Measurements from ENCODE around the gene PYGL. TPM values are rescaled to one million over a fixed set of nuclear protein-coding genes. Genes with fewer than 3 reads are reported as not detected.
A peak's percentile ranks its signal among the peaks of the same experiment; 100 is the strongest.

Gene PYGL
- total RNA-seq, 2 experiments from 2014 or later: 1.6 to 1.7 TPM

- TF ChIP-seq, protein P1, sequence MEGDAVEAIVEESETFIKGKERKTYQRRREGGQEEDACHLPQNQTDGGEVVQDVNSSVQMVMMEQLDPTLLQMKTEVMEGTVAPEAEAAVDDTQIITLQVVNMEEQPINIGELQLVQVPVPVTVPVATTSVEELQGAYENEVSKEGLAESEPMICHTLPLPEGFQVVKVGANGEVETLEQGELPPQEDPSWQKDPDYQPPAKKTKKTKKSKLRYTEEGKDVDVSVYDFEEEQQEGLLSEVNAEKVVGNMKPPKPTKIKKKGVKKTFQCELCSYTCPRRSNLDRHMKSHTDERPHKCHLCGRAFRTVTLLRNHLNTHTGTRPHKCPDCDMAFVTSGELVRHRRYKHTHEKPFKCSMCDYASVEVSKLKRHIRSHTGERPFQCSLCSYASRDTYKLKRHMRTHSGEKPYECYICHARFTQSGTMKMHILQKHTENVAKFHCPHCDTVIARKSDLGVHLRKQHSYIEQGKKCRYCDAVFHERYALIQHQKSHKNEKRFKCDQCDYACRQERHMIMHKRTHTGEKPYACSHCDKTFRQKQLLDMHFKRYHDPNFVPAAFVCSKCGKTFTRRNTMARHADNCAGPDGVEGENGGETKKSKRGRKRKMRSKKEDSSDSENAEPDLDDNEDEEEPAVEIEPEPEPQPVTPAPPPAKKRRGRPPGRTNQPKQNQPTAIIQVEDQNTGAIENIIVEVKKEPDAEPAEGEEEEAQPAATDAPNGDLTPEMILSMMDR (IDR thresholded peaks at IDR 0.05): no peak
- ChIA-PET POLR2A (no interaction called here), CTCF (interaction anchor here (1.4 to 1.8 kb wide), 3 partner anchors 12 to 357 kb away, joined by 3 to 5 read pairs (median 3); partner anchors contain the start of gene PYGL)
- peak; percentile 91 for ATAC-seq
- Mint-ChIP-seq H3K4me3 (no peak overlapping the region), H3K27me3 (no peaks in the 10 kb centered on the region), H3K36me3 (ENCODE audit: low read depth) (no peaks in the 10 kb centered on the region), H3K4me1 (ENCODE audit: low read depth) (peaks cover 10% of the 10 kb centered on the region), H3K9me3 (no peaks in the 10 kb centered on the region), H3K27ac (no peak overlapping the region)
- DNase-seq: peak; percentile 64
- intact Hi-C loops (cut with micrococcal nuclease): no loop called here
Observed at GRCh38 chr14:50955373-50956043, 11.2 kb upstream of the PYGL start.

DNA sequence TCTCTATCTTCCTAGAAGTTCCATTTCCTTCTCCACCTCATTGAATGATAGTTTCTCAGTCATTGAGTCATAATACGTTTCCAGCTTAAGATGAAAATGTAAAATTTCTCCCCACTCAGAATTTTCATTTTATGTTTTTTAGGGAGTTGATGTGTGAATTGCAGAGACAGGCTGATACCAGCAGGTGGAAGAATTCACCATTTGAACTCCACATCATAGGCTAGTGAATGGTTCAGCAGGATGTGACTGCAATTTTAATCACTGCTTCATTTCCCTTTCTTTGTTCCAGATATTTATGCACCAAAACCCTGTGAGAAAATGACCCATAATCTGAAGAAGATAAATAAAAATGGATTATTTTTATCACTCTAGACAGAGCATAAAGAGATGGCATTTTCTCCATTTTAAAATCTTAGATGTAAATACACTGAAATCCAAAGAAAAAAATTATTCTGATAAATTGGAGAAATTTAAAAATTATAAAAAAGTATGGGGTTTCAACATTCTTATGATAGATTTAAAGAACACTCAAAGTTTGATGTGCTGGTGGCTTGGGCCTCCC is 10.6 kb upstream of the PYGL start:
- ChIA-PET POLR2A (no interaction called here), CTCF (interaction anchor here (0.7 to 1.8 kb wide), 4 partner anchors 11 to 356 kb away, joined by 3 to 5 read pairs (median 3); partner anchors contain the start of gene PYGL)
- Mint-ChIP-seq H3K36me3 (ENCODE audit: low read depth) (no peaks in the 10 kb centered on the region), H3K4me3 (no peak overlapping the region), H3K9me3 (no peaks in the 10 kb centered on the region), H3K27ac (no peak overlapping the region), H3K4me1 (ENCODE audit: low read depth) (peaks cover 10% of the 10 kb centered on the region), H3K27me3 (no peaks in the 10 kb centered on the region)
- intact Hi-C loops (cut with micrococcal nuclease): no loop called here
- no peak for DNase-seq
- ATAC-seq: peak; percentile 58
- TF ChIP-seq, protein P1 (IDR thresholded peaks at IDR 0.05): peak; percentile 57

DNA sequence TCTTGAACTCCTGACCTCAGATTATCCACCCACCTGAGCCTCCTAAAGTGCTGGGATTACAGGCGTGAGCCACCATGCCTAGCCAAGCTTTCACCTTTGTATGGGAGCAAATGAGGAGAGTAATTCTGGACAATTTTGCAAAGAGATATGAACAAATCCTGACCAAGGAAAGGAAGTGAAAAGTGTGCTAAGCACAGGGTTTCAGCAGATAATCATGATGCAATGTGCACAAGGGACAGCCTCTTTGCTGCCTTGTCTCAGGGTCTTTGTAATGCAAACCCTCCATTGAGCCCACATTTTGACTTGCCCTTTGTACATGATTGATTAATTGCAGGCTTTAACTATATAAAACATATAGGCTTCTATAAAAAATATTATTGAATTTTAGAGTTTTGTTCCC is 9.2 kb upstream of the PYGL start:
- CTCF ChIA-PET: no interaction called here
- H3K4me1 Mint-ChIP-seq (ENCODE audit: low read depth): peaks cover 10% of the 10 kb centered on the region
- POLR2A ChIA-PET: no interaction called here
- H3K4me3 Mint-ChIP-seq: no peak overlapping the region
- no peaks in the 10 kb centered on the region for H3K36me3 Mint-ChIP-seq (ENCODE audit: low read depth)
- no peaks in the 10 kb centered on the region for H3K9me3 Mint-ChIP-seq
- no peak for ATAC-seq
- TF ChIP-seq, protein P1 (IDR thresholded peaks at IDR 0.05): no peak
- H3K27me3 Mint-ChIP-seq: no peaks in the 10 kb centered on the region
- no peak overlapping the region for H3K27ac Mint-ChIP-seq
- intact Hi-C loops (cut with micrococcal nuclease): no loop called here
- DNase-seq: no peak

- DNase-seq (no peak), ATAC-seq (no peak)
- H3K36me3 Mint-ChIP-seq (ENCODE audit: low read depth): no peaks in the 10 kb centered on the region
- ChIA-PET POLR2A (no interaction called here), CTCF (no interaction called here)
- peaks cover 10% of the 10 kb centered on the region for H3K4me1 Mint-ChIP-seq (ENCODE audit: low read depth)
- H3K27me3 Mint-ChIP-seq: no peaks in the 10 kb centered on the region
- no peak overlapping the region for H3K27ac Mint-ChIP-seq
- intact Hi-C loops (cut with micrococcal nuclease): no loop called here
- TF ChIP-seq, protein P1 (IDR thresholded peaks at IDR 0.05): no peak
- H3K9me3 Mint-ChIP-seq: no peaks in the 10 kb centered on the region
- H3K4me3 Mint-ChIP-seq: no peak overlapping the region
Observed at GRCh38 chr14:50951032-50951431, 6.7 kb upstream of the PYGL start.

DNA sequence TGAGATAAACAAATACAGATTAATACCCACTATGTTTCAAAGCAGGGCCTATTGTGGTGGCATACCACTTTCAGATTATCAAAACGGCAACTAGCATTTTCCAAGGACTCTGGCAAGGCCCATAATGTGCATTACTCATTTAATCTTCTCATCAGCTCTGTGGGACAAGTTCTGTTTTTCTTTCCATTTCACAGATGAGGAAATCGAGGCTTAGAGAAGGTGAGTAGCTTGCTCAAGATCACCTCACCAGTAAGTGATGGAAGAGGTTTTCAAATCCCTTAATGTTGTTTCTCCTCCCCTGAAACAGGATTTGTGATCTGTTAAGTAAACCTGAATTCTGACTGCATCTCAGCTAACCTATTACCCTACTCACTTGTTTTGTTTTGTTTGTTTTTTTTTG is 3.9 kb upstream of the PYGL start:
- Mint-ChIP-seq H3K27me3 (peaks cover 14% of the 10 kb centered on the region), H3K27ac (no peak overlapping the region), H3K4me1 (ENCODE audit: low read depth) (peaks cover 9% of the 10 kb centered on the region), H3K4me3 (no peak overlapping the region), H3K9me3 (no peaks in the 10 kb centered on the region), H3K36me3 (ENCODE audit: low read depth) (no peaks in the 10 kb centered on the region)
- ATAC-seq (no peak), DNase-seq (no peak)
- CTCF ChIA-PET: interaction anchor here (1.0 kb wide), 1 partner anchor 15 kb away, joined by 3 read pairs; no protein-coding TSS in a partner anchor
- TF ChIP-seq, protein P1 (IDR thresholded peaks at IDR 0.05): no peak
- POLR2A ChIA-PET: no interaction called here
- intact Hi-C loops (cut with micrococcal nuclease): loop anchor here (10.0 kb wide), 1 partner anchor 257 kb away; no protein-coding TSS in a partner anchor

Data from activated CD8-positive, alpha-beta T cell treated with anti-CD3 and anti-CD28 coated beads for 36 hours (primary cell).